Esophagus muscularis mucosa (tissue), 4 donors: ENCODE results near the gene TUBB4A. TPM values are rescaled to one million over a fixed set of nuclear protein-coding genes. Genes with fewer than 3 reads are reported as not detected.
A peak's percentile ranks its signal among the peaks of the same experiment; 100 is the strongest.
"Not testable (repeated sequence)": the region's sequence is repeated elsewhere in the genome, so short reads cannot be mapped to it uniquely, and the experiment has no call there.

Source experiments
- DNase-seq: peaks from one replicate; pipeline ENCODE4 v3.0.0-alpha.2; 2017; ENCODE audit errors: extremely low spot score
- H3K27ac ChIP-seq, 4 donors: fragments of 200-600 bp; sonication (generic); replicated peaks in 1 of 4; 1 replicate in 3 of 4; 2 replicates in 1 of 4; pipeline ENCODE4 v1.5.1; 2016 to 2019; ENCODE audit warnings: mild to moderate bottlenecking in 1 of 4
- H3K27me3 ChIP-seq, 4 donors: fragments of 200-600 bp; sonication (generic); one replicate each; pipeline versions ENCODE4 v1.5.1 to v1.6.0; 2016 to 2019
- H3K36me3 ChIP-seq, 4 donors: fragments of 200-600 bp; sonication (generic); one replicate each; pipeline ENCODE4 v1.5.1; 2016 to 2019
- H3K4me1 ChIP-seq, 4 donors: fragments of 200-600 bp; sonication (generic); one replicate each; pipeline ENCODE4 v1.5.1; 2016 to 2019
- H3K4me3 ChIP-seq, 4 donors: fragments of 200-600 bp; sonication (generic); 1 replicate in 2 of 4; 2 replicates in 2 of 4; pipeline ENCODE4 v1.5.1; 2016 to 2019; ENCODE audit warnings: mild to moderate bottlenecking in 4 of 4, moderate library complexity in 1 of 4
- H3K9me3 ChIP-seq, 4 donors: fragments of 200-600 bp; sonication (generic); 1 replicate in 3 of 4; 2 replicates in 1 of 4; pipeline ENCODE4 v1.5.1; 2016 to 2019
- EP300 ChIP-seq: sonication (generic); formaldehyde crosslinking; IDR thresholded peaks from one replicate; pipeline ENCODE4 v1.6.1; 2017; ENCODE audit warnings: antibody characterized with exemption
- POLR2A ChIP-seq: fragments of 450-650 bp; IDR thresholded peaks from one replicate; pipeline ENCODE4 v1.6.1; 2017; ENCODE audit warnings: antibody characterized with exemption, moderate library complexity, mild to moderate bottlenecking, low read depth
- POLR2AphosphoS5 ChIP-seq, 2 donors: sonication (generic); formaldehyde crosslinking; IDR thresholded peaks; one replicate each; pipeline ENCODE4 v1.6.1; 2017; ENCODE audit warnings: antibody characterized with exemption in 2 of 2
- WGBS: methylation state at CpG from one replicate; pipeline ENCODE4 v1.1.5; 2018; 5-methylcytosine and 5-hydroxymethylcytosine counted together
- intact Hi-C: fragments of 100-400 bp; cut with DNase I; formaldehyde crosslinking; loops from one replicate; pipeline ENCODE4 v1.15.1; 2023
- total RNA-seq, 4 donors: library from RNA; depleted of rRNA; stranded (reverse); fragments of >200 nt; gene quantifications; one replicate each; pipeline versions ENCODE4 v1.1.0 to v1.2.1, GENCODE V29; 2016
- TF ChIP-seq, protein P1 (sequence below), 3 experiments: fragments of 200-600 bp in 2 of 3; fragments of 450-650 bp in 1 of 3; sonication (generic) in 2 of 3; IDR thresholded peaks; one replicate each; pipeline ENCODE4 v1.5.1; 2017 to 2019; ENCODE audit warnings: antibody characterized with exemption in 3 of 3, mild to moderate bottlenecking in 2 of 3, moderate library complexity in 1 of 3

Gene TUBB4A
- total RNA-seq, result 1 to 10 TPM; 1.7 to 4.7 (median 3.4) TPM

DNA sequence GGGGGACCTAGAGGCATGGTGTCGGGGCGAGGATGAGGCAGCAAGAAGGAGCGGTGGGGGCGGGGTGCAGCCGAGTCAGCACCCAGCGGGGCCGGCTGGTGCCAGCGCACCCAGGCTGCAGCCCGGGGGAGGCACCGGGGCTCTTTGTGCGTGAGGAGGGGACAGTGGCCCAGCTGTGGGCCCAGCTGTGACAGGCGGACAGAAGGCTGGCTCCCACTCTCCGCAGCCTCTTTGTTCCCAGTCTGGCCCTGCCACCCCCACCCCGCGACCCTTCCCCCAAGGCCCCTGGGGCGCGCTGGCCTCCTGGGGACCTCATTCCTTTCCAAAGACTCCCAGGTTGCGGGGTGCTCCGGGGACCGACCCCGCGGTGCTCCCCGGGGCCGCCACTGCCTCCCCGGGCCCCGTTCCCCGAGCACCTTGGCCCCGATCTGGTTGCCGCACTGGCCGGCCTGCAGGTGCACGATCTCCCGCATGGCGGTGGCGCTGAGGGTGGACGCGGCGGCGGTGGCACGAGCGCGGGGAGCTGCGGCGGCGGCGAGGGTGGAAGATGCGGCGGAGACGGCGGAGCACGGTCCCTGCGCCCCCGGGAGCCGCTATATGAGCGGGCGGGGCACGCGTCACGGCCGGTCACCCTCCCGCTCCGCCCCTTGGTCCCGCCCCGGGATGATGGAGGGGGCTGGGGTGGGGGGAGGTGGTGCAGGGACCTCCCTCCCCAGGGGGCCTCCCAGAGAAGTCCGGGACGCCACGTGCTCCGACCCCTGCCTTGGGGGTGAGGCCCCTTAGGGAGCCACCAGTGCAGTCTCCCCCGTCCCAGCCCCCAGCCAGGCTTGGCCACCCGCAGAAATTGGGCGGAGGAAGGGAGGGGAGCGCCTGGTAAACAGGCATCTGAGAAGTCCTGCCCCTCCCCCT is at the start of gene TUBB4A:
TSS of gene TUBB4A (minus strand) at position 570 of the 909 bp plus-strand sequence. CDS start at position 473, 97 bp downstream.
- no peaks in the 10 kb centered on the region for H3K36me3 ChIP-seq
- H3K4me3 ChIP-seq, result peak within 1 kb of the TSS; percentile 46 to 54 (median 47)
- peaks cover 0 to 70% (median 24%) of the 10 kb centered on the region in 4 donors for H3K27me3 ChIP-seq
- 0% methylated on average over 2 of the region's 71 CpGs for WGBS
- intact Hi-C loops, result no loop called here
- H3K4me1 ChIP-seq, result peaks cover 11 to 16% (median 15%) of the 10 kb centered on the region in 4 donors
- TF ChIP-seq, protein P1, sequence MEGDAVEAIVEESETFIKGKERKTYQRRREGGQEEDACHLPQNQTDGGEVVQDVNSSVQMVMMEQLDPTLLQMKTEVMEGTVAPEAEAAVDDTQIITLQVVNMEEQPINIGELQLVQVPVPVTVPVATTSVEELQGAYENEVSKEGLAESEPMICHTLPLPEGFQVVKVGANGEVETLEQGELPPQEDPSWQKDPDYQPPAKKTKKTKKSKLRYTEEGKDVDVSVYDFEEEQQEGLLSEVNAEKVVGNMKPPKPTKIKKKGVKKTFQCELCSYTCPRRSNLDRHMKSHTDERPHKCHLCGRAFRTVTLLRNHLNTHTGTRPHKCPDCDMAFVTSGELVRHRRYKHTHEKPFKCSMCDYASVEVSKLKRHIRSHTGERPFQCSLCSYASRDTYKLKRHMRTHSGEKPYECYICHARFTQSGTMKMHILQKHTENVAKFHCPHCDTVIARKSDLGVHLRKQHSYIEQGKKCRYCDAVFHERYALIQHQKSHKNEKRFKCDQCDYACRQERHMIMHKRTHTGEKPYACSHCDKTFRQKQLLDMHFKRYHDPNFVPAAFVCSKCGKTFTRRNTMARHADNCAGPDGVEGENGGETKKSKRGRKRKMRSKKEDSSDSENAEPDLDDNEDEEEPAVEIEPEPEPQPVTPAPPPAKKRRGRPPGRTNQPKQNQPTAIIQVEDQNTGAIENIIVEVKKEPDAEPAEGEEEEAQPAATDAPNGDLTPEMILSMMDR (IDR thresholded peaks at IDR 0.05), result no peak
- no peak for DNase-seq
- no peaks in the 10 kb centered on the region for H3K9me3 ChIP-seq
- no peak within 1 kb of the TSS for H3K27ac ChIP-seq

DNA sequence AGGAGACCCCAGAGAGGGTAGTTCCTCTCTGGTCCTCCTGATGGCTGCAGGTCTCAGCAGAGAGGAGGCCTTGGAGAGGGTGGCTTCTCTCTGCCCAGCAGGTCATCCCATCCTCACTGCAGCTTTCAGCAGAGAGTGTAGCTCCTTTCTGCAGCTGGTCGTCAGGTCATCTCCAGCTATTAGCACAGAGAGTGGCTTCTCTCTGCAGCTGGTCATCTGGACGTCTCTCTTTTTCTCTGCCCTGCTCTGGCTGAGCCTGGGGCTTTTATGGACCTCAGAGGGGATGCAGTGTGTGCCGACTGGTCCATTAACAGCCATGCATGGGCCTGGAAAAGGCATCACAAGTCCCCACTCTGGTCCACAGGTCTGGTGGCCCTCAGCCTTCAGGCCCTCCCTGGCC is 49.0 kb upstream of the TUBB4A start:
- no peak for DNase-seq
- intact Hi-C loops, result no loop called here
- Histone ChIP-seq H3K4me1 (peaks cover 0 to 7% (median 0%) of the 10 kb centered on the region in 4 donors), H3K4me3 (no peak overlapping the region), H3K36me3 (no peaks in the 10 kb centered on the region), H3K9me3 (no peaks in the 10 kb centered on the region), H3K27me3 (peaks cover 0 to 30% (median 0%) of the 10 kb centered on the region in 4 donors), H3K27ac (no peak overlapping the region)
- WGBS, result 83% methylated on average over 2 of the region's 3 CpGs
- TF ChIP-seq, protein P1 (IDR thresholded peaks at IDR 0.05), result no peak
- TF ChIP-seq POLR2A (no peak), POLR2AphosphoS5 (IDR thresholded peaks at IDR 0.05) (no peak), EP300 (no peak)

DNA sequence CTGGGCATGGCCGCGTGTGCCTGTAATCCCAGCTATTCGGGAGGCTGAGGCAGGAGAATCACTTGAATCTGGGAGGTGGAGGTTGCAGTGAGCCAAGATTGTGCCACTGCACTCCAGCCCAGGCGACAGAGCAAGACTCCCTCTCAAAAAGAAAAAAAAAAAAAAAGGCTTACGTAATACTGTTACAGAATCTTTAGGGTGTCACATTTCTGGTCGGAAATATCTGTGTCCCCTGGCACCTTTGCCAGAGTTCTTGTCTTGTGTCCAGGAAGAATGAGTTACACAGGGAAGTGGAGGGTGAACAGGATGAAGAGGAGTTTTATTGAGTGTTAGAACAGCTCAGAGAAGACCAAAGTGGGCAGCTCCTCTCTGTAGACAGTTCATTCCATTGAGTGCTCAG is 48.6 kb upstream of the TUBB4A start:
- DNase-seq, intact Hi-C loops, H3K4me1 ChIP-seq, H3K27ac ChIP-seq, H3K9me3 ChIP-seq, H3K4me3 ChIP-seq, H3K36me3 ChIP-seq: not testable (repeated sequence)
- H3K27me3 ChIP-seq, result peaks cover 0 to 34% (median 0%) of the 10 kb centered on the region in 4 donors
- 77% methylated on average over 6 of the region's 6 CpGs for WGBS

DNA sequence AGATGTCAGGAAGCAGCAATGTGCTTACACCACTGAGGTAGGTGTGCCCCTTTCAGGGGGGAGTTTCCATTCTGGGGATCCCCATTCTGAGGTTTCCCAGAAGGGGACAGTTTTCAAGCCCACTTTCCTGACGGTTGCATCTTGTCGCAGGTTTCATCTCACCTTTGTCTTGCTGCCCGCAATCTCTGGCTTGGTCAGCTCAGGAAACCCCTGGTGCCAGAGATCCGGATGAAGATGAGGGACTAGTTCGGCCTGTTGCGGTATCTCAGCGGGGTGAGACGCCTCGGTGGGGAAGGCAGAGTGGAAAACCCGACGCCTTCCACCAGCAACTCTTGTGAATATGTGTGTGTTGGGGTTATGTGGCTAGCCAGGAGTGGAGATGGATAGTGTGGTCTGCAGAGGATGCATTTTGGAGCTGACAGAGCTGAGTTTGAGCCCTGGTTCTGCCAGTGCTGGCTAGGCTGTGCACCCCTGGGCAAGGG is 41.8 kb upstream of the TUBB4A start:
- H3K36me3 ChIP-seq, result no peaks in the 10 kb centered on the region
- no peak overlapping the region for H3K27ac ChIP-seq
- no peak for DNase-seq
- H3K27me3 ChIP-seq, result peaks cover 0 to 56% (median 0%) of the 10 kb centered on the region in 4 donors
- TF ChIP-seq POLR2A, result no peak
- intact Hi-C loops, result no loop called here
- H3K4me1 ChIP-seq, result no peaks in the 10 kb centered on the region
- 84% methylated on average over 11 of the region's 11 CpGs for WGBS
- H3K4me3 ChIP-seq, result no peak overlapping the region
- H3K9me3 ChIP-seq, result no peaks in the 10 kb centered on the region

DNA sequence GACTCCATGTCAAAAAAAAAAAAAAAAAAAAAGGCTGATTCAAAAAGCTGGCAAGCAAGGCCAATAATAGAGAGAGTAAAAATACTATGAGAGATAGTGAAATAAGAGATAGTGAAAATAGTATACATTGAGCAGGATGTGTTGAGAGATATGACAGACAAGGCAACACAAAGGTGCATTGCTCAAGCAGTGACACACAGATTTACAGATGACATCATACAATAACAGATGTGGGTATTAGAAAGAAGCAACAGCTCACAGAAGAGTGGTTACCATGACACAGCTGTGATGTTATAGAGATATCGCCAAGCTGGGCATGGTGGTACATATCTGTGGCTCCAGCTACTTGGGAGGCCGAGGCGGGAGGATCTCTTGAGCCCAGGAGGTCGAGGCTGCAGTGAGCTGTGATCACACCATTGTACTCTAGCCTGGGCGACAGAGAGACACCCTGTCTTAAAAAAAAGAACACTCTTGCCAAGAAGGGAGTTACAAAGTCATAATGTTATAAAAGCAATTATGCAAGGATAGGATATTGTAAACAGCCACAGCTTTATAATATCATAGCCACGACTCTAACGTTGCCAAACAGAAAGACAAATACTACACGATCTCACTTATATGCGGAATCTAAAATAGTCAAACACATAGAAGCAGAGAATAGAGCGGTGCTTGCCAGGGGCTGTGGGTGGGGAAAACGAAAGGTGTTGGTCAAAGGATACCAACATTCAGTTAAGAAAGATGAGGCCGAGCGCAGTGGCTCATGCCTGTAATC is 39.0 kb upstream of the TUBB4A start:
- no peak for DNase-seq
- peaks cover 0 to 42% (median 0%) of the 10 kb centered on the region in 4 donors for H3K27me3 ChIP-seq
- TF ChIP-seq POLR2A (no peak), EP300 (no peak), POLR2AphosphoS5 (IDR thresholded peaks at IDR 0.05) (no peak)
- TF ChIP-seq, protein P1 (IDR thresholded peaks at IDR 0.05), result no peak

More for the DNA sequence above, 39.0 kb upstream of the TUBB4A start:
- intact Hi-C loops, result no loop called here
- no peaks in the 10 kb centered on the region for H3K9me3 ChIP-seq
- no peak overlapping the region for H3K27ac ChIP-seq
- H3K36me3 ChIP-seq, result no peaks in the 10 kb centered on the region
- H3K4me3 ChIP-seq, result no peak overlapping the region
- 72% methylated on average over 13 of the region's 13 CpGs for WGBS
- H3K4me1 ChIP-seq, result no peaks in the 10 kb centered on the region
